ENCODE results near the gene KATNIP.

Gene KATNIP

DNA sequence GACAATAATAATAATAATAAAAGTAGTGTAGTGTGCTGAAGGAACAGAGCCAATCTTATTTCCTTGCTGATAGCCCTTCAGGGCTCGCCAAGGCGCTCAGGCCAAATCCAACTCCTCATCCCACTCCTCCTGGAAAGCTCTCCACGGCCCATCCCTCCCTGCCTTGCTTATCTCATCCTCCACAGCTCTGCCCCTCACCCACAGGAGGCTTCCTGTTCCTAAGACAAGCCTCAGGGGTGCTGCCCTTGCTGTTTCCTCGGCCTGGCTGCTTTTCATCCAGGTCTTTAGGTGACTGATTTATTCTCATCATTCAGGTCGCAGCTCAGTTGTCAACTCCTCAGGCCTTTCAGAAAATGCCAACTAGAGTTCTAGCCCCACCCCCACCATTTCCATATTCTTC lies 11.4 kb upstream of the KATNIP start:
- TF ChIP-seq, protein P1, sequence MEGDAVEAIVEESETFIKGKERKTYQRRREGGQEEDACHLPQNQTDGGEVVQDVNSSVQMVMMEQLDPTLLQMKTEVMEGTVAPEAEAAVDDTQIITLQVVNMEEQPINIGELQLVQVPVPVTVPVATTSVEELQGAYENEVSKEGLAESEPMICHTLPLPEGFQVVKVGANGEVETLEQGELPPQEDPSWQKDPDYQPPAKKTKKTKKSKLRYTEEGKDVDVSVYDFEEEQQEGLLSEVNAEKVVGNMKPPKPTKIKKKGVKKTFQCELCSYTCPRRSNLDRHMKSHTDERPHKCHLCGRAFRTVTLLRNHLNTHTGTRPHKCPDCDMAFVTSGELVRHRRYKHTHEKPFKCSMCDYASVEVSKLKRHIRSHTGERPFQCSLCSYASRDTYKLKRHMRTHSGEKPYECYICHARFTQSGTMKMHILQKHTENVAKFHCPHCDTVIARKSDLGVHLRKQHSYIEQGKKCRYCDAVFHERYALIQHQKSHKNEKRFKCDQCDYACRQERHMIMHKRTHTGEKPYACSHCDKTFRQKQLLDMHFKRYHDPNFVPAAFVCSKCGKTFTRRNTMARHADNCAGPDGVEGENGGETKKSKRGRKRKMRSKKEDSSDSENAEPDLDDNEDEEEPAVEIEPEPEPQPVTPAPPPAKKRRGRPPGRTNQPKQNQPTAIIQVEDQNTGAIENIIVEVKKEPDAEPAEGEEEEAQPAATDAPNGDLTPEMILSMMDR (conservative IDR thresholded peaks at IDR 0.05; ENCODE audit: low read depth, low read length): no peak
- Histone ChIP-seq H3K79me2 (ENCODE audit: insufficient read depth, low read depth) (no peaks in the 10 kb centered on the region), H3K27ac (no peak overlapping the region), H2AFZ (ENCODE audit: low read depth) (no peak overlapping the region), H3K9ac (no peak overlapping the region), H3K4me1 (ENCODE audit: low read depth, poor library complexity, severe bottlenecking) (no peaks in the 10 kb centered on the region), H3K27me3 (ENCODE audit: insufficient read depth, low read depth) (no peaks in the 10 kb centered on the region), H3K36me3 (ENCODE audit: insufficient read depth) (peaks cover 13% of the 10 kb centered on the region; the same call in 1 of the 2 replicates), H3K4me3 (IDR thresholded peaks at IDR 0.05; ENCODE audit: insufficient read depth, low read depth, low read length) (no peak overlapping the region), H4K20me1 (ENCODE audit: insufficient read depth) (no peaks in the 10 kb centered on the region), H3K4me2 (no peak overlapping the region)

DNA sequence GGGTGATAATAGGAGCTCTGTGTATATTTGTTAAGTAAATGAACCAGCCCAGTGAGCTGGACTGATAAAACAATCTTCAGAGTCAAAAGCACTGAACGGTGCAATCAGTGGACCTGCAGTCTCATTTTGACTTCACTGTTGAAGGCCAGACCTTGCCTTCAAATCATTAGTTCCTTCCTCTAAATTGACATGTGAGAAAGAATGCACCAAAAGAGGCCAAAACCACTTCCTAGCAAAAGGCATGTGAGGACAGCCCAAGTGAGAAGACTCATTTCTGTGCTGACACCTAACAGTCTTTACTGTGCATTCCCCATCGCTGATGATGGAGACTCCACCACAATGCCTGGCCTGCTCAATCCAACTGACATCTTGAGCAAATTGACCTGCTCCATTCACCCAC lies 10.8 kb upstream of the KATNIP start:
- TF ChIP-seq, protein P1 (conservative IDR thresholded peaks at IDR 0.05; ENCODE audit: low read depth, low read length): no peak
- Histone ChIP-seq H2AFZ (ENCODE audit: low read depth) (no peak overlapping the region), H3K4me3 (IDR thresholded peaks at IDR 0.05; ENCODE audit: insufficient read depth, low read depth, low read length) (no peak overlapping the region), H3K27me3 (ENCODE audit: insufficient read depth, low read depth) (no peaks in the 10 kb centered on the region), H3K36me3 (ENCODE audit: insufficient read depth) (peaks cover 13% of the 10 kb centered on the region; the same call in 1 of the 2 replicates), H3K9ac (no peak overlapping the region), H3K4me2 (no peak overlapping the region), H4K20me1 (ENCODE audit: insufficient read depth) (no peaks in the 10 kb centered on the region), H3K79me2 (ENCODE audit: insufficient read depth, low read depth) (no peaks in the 10 kb centered on the region), H3K4me1 (ENCODE audit: low read depth, poor library complexity, severe bottlenecking) (no peaks in the 10 kb centered on the region), H3K27ac (no peak overlapping the region)

DNA sequence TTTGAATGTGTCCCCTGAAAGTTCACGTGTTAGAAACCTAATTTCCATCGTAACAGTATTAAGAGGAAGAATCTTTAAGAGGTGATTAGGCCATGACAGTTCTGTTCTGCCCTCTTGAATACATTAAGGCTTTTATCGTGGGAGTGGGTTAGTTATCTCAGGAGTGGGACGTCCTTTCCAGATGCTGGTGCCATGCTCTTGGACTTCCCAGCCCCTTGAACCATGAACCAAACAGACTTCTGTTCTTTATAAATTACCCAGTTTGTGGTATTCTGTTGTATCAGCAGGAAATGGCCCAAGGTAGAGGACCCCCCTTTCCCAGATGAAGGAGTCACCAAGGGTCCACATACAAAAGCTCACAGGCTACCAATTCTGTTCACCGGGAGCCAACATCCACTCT lies 10.3 kb upstream of the KATNIP start:
- Histone ChIP-seq H3K4me3 (IDR thresholded peaks at IDR 0.05; ENCODE audit: insufficient read depth, low read depth, low read length) (no peak overlapping the region), H3K27ac (no peak overlapping the region), H3K4me1 (ENCODE audit: low read depth, poor library complexity, severe bottlenecking) (no peaks in the 10 kb centered on the region), H4K20me1 (ENCODE audit: insufficient read depth) (no peaks in the 10 kb centered on the region), H3K4me2 (no peak overlapping the region), H3K79me2 (ENCODE audit: insufficient read depth, low read depth) (no peaks in the 10 kb centered on the region), H2AFZ (ENCODE audit: low read depth) (no peak overlapping the region), H3K27me3 (ENCODE audit: insufficient read depth, low read depth) (no peaks in the 10 kb centered on the region), H3K9ac (no peak overlapping the region), H3K36me3 (ENCODE audit: insufficient read depth) (peaks cover 13% of the 10 kb centered on the region; the same call in 1 of the 2 replicates)
- TF ChIP-seq, protein P1 (conservative IDR thresholded peaks at IDR 0.05; ENCODE audit: low read depth, low read length): no peak

DNA sequence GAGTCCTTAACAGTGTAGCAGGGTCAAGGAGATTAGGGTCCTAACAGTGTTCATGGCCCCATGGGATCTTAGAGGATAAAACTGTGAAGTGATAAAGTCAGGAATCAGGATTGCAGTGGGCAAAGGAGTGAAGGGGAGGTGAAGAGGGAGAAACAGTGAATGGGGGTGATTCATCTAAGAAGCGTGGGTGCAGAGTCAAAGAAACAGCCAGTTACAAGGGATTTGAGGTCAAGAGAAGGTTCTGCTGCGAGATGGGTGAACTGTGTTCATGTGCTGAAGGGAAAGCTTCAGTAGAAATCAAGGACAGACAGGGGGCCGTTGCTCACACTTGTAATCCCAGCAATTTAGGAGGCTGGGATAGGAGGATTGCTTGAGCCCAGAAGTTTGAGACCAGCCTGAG lies 6.1 kb upstream of the KATNIP start:
- Histone ChIP-seq H3K27ac (no peak overlapping the region), H3K27me3 (ENCODE audit: insufficient read depth, low read depth) (no peaks in the 10 kb centered on the region), H4K20me1 (ENCODE audit: insufficient read depth) (no peaks in the 10 kb centered on the region), H3K9ac (no peak overlapping the region), H3K4me3 (IDR thresholded peaks at IDR 0.05; ENCODE audit: insufficient read depth, low read depth, low read length) (no peak overlapping the region), H2AFZ (ENCODE audit: low read depth) (no peak overlapping the region), H3K4me2 (no peak overlapping the region), H3K4me1 (ENCODE audit: low read depth, poor library complexity, severe bottlenecking) (peaks cover 24% of the 10 kb centered on the region), H3K79me2 (ENCODE audit: insufficient read depth, low read depth) (peaks cover 20% of the 10 kb centered on the region), H3K36me3 (ENCODE audit: insufficient read depth) (peaks cover 13% of the 10 kb centered on the region; the same call in 1 of the 2 replicates)
- TF ChIP-seq, protein P1 (conservative IDR thresholded peaks at IDR 0.05; ENCODE audit: low read depth, low read length): no peak

Data from KMS-11 (cell line).